SK-N-SH treated with all-trans-retinoic acid at 6 μM for 48 hours (cell line): Measurements from ENCODE around the gene PTX3.
A peak's percentile ranks its signal among the peaks of the same experiment; 100 is the strongest.

ENCODE experiments used
- ATAC-seq: fragments of 200-7000 bp; cut with Tn5 transposase; 3 replicates; pipeline ENCODE4 v1.9.1; 2020; ENCODE audit warnings: mild to moderate bottlenecking, moderate library complexity
- ARNTL ChIP-seq: fragments of 450-650 bp; formaldehyde crosslinking; IDR thresholded peaks from 2 replicates; pipeline ENCODE4 v1.5.0; 2020; ENCODE audit warnings: low read depth, mild to moderate bottlenecking, moderate library complexity, borderline replicate concordance
- BACH2 ChIP-seq: fragments of 250-450 bp; sonication (Bioruptor Pico); IDR thresholded peaks from 2 replicates; pipeline ENCODE4 v1.9.0; 2021; ENCODE audit warnings: mild to moderate bottlenecking, borderline replicate concordance
- CREB5 ChIP-seq: fragments of 250-450 bp; sonication (Bioruptor Pico); IDR thresholded peaks from 2 replicates; pipeline ENCODE4 v1.5.1; 2020; ENCODE audit warnings: low read depth, mild to moderate bottlenecking, moderate library complexity
- CSDC2 ChIP-seq: fragments of 250-450 bp; sonication (Bioruptor Pico); IDR thresholded peaks from 2 replicates; pipeline ENCODE4 v1.5.0; 2020; ENCODE audit warnings: mild to moderate bottlenecking, moderate library complexity
- ESRRG ChIP-seq: fragments of 250-450 bp; sonication (Bioruptor Pico); IDR thresholded peaks from 2 replicates; pipeline ENCODE4 v1.6.1; 2021; ENCODE audit warnings: mild to moderate bottlenecking
- GLIS3 ChIP-seq: fragments of 250-450 bp; sonication (Bioruptor Pico); IDR thresholded peaks from 2 replicates; pipeline ENCODE4 v1.5.0; 2020; ENCODE audit warnings: mild to moderate bottlenecking, moderate library complexity
- ISL1 ChIP-seq: fragments of 250-450 bp; sonication (Bioruptor Pico); IDR thresholded peaks from 2 replicates; pipeline ENCODE4 v2.1.2; 2022; ENCODE audit warnings: mild to moderate bottlenecking, moderate library complexity
- OSR1 ChIP-seq: fragments of 250-450 bp; sonication (Bioruptor Pico); IDR thresholded peaks from 2 replicates; pipeline ENCODE4 v1.8.0; 2022; ENCODE audit warnings: moderate library complexity, mild to moderate bottlenecking, inconsistent platforms
- POU6F1 ChIP-seq: fragments of 250-450 bp; sonication (Bioruptor Pico); IDR thresholded peaks from 2 replicates; pipeline ENCODE4 v1.8.0; 2021; ENCODE audit warnings: low read depth, mild to moderate bottlenecking, moderate library complexity, borderline replicate concordance
- PPARA ChIP-seq: fragments of 250-450 bp; sonication (Bioruptor Pico); IDR thresholded peaks from 2 replicates; pipeline ENCODE4 v1.5.0; 2020; ENCODE audit warnings: mild to moderate bottlenecking, borderline replicate concordance
- RARB ChIP-seq: fragments of 250-450 bp; sonication (Bioruptor Pico); IDR thresholded peaks from 2 replicates; pipeline ENCODE4 v1.8.0; 2021; ENCODE audit warnings: mild to moderate bottlenecking, moderate library complexity
- SNAI2 ChIP-seq: fragments of 250-450 bp; sonication (Bioruptor Pico); IDR thresholded peaks from 2 replicates; pipeline ENCODE4 v1.5.0; 2020; ENCODE audit warnings: mild to moderate bottlenecking, moderate library complexity
- TCF4 ChIP-seq: fragments of 250-450 bp; sonication (Bioruptor Pico); IDR thresholded peaks from 2 replicates; pipeline ENCODE4 v1.8.0; 2021; ENCODE audit warnings: mild to moderate bottlenecking, moderate library complexity, borderline replicate concordance
- TOX ChIP-seq: fragments of 250-450 bp; sonication (Bioruptor Pico); IDR thresholded peaks from 2 replicates; pipeline ENCODE4 v1.8.0; 2021; ENCODE audit warnings: mild to moderate bottlenecking, moderate library complexity, borderline replicate concordance
- TSHZ2 ChIP-seq: fragments of 250-450 bp; sonication (Bioruptor Pico); IDR thresholded peaks from 2 replicates; pipeline ENCODE4 v1.5.0; 2020; ENCODE audit warnings: mild to moderate bottlenecking, moderate library complexity
- ZC3H10 ChIP-seq: fragments of 250-450 bp; sonication (Bioruptor Pico); IDR thresholded peaks from 2 replicates; pipeline ENCODE4 v1.5.1; 2021; ENCODE audit warnings: mild to moderate bottlenecking, moderate library complexity
- ZFP3 ChIP-seq: fragments of 250-450 bp; sonication (Bioruptor Pico); IDR thresholded peaks from 2 replicates; pipeline ENCODE4 v1.5.0; 2020; ENCODE audit warnings: mild to moderate bottlenecking, moderate library complexity
- ZFP30 ChIP-seq: fragments of 450-650 bp; formaldehyde crosslinking; IDR thresholded peaks from 2 replicates; pipeline ENCODE4 v1.5.0; 2022; ENCODE audit warnings: mild to moderate bottlenecking, moderate library complexity
- ZNF565 ChIP-seq: fragments of 450-650 bp; formaldehyde crosslinking; conservative IDR thresholded peaks from 2 replicates; pipeline ENCODE4 v1.5.0; 2020; ENCODE audit warnings: low read depth, mild to moderate bottlenecking, moderate library complexity
- ZNF70 ChIP-seq: fragments of 450-650 bp; formaldehyde crosslinking; IDR thresholded peaks from 2 replicates; pipeline ENCODE4 v1.5.0; 2020; ENCODE audit warnings: mild to moderate bottlenecking, moderate library complexity
- ZNF8 ChIP-seq: fragments of 450-650 bp; formaldehyde crosslinking; IDR thresholded peaks from 2 replicates; pipeline ENCODE4 v1.5.0; 2020; ENCODE audit warnings: mild to moderate bottlenecking, moderate library complexity

Gene PTX3

GRCh38 chr3:157438194-157438730 is 1.6 kb downstream of the PTX3 start:
- peak; percentile 61 for ATAC-seq
- TF ChIP-seq ESRRG (CRISPR knock-in tag) (no peak), CSDC2 (no peak), TOX (no peak), ZC3H10 (CRISPR knock-in tag) (no peak), PPARA (CRISPR knock-in tag) (no peak), ZFP30 (no peak), ZFP3 (no peak)
- TF ChIP-seq, all 23 proteins: peak for 0

- TF ChIP-seq CSDC2 (no peak), PPARA (CRISPR knock-in tag) (no peak), CREB5 (no peak), ESRRG (CRISPR knock-in tag) (no peak), ZNF8 (CRISPR knock-in tag) (no peak), TOX (no peak), GLIS3 (no peak), TCF4 (no peak), TSHZ2 (CRISPR knock-in tag) (no peak), OSR1 (no peak), ZFP3 (no peak), POU6F1 (no peak), ZNF70 (CRISPR knock-in tag) (no peak), ARNTL (CRISPR knock-in tag) (no peak), ZC3H10 (CRISPR knock-in tag) (no peak), SNAI2 (no peak), BACH2 (CRISPR knock-in tag) (no peak), ISL1 (CRISPR knock-in tag) (no peak), RARB (CRISPR knock-in tag) (no peak), ZNF565 (CRISPR knock-in tag) (no peak)
- ATAC-seq: no peak
Observed at GRCh38 chr3:157441102-157441624, 4.5 kb downstream of the PTX3 start.

- TF ChIP-seq OSR1 (no peak), SNAI2 (no peak), ZNF8 (CRISPR knock-in tag) (no peak), CSDC2 (no peak)
- no peak for ATAC-seq
Observed at GRCh38 chr3:157442729-157443128, 6.1 kb downstream of the PTX3 start.

GRCh38 chr3:157443905-157444796 is 7.5 kb downstream of the PTX3 start:
- TF ChIP-seq OSR1: no peak
- no peak for TF ChIP-seq ARNTL (CRISPR knock-in tag)
- peak; percentile 49; the same call in 1 of the 2 replicates for TF ChIP-seq TCF4
- TF ChIP-seq ESRRG (CRISPR knock-in tag): no peak
- no peak for TF ChIP-seq ZNF565 (CRISPR knock-in tag)
- TF ChIP-seq CREB5: no peak
- no peak for TF ChIP-seq CSDC2
- no peak for TF ChIP-seq ZC3H10 (CRISPR knock-in tag)
- TF ChIP-seq ZFP30: no peak
- peak; percentile 12; the same call in 2 of the 3 replicates for ATAC-seq
